ENCODE measurements around the gene ZNF619.

DNA sequence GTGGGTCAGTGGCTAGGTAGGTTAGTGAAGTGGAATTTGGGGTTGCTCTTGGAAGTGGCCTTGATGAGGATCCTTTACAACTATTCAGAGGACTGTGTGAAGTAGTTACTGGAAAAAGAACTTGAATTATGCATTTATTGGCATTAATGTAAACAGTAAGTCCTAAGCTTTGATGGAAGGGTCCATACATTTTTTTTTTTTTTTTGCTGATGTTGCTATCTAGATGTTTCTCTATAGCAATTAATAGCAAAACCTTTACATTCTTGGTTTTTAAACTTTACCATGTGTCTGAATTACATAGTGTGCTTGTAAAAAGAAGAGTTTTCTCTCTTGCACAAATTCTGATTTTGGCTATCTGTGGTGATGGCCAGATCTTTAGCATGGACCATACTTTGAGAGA, 57.4 kb downstream of the ZNF619 start:
- TF ChIP-seq, protein P1, sequence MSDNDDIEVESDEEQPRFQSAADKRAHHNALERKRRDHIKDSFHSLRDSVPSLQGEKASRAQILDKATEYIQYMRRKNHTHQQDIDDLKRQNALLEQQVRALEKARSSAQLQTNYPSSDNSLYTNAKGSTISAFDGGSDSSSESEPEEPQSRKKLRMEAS (IDR thresholded peaks at IDR 0.05) = no peak
- TF ChIP-seq TAF1 (conservative IDR thresholded peaks at IDR 0.05) (no peak), GABPA (IDR thresholded peaks at IDR 0.05 in 1 of 2, conservative IDR thresholded peaks at IDR 0.05 in 1 of 2) (no peak), JUND (IDR thresholded peaks at IDR 0.05) (no peak), RAD21 (IDR thresholded peaks at IDR 0.05) (no peak), YY1 (IDR thresholded peaks at IDR 0.05) (no peak), FOXA1 (IDR thresholded peaks at IDR 0.05) (no peak), RXRA (IDR thresholded peaks at IDR 0.05) (no peak)
- TF ChIP-seq, protein P2, sequence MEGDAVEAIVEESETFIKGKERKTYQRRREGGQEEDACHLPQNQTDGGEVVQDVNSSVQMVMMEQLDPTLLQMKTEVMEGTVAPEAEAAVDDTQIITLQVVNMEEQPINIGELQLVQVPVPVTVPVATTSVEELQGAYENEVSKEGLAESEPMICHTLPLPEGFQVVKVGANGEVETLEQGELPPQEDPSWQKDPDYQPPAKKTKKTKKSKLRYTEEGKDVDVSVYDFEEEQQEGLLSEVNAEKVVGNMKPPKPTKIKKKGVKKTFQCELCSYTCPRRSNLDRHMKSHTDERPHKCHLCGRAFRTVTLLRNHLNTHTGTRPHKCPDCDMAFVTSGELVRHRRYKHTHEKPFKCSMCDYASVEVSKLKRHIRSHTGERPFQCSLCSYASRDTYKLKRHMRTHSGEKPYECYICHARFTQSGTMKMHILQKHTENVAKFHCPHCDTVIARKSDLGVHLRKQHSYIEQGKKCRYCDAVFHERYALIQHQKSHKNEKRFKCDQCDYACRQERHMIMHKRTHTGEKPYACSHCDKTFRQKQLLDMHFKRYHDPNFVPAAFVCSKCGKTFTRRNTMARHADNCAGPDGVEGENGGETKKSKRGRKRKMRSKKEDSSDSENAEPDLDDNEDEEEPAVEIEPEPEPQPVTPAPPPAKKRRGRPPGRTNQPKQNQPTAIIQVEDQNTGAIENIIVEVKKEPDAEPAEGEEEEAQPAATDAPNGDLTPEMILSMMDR (IDR thresholded peaks at IDR 0.05; ENCODE audit: low read depth, low read length, missing input control) = no peak
- TF ChIP-seq, protein P3, sequence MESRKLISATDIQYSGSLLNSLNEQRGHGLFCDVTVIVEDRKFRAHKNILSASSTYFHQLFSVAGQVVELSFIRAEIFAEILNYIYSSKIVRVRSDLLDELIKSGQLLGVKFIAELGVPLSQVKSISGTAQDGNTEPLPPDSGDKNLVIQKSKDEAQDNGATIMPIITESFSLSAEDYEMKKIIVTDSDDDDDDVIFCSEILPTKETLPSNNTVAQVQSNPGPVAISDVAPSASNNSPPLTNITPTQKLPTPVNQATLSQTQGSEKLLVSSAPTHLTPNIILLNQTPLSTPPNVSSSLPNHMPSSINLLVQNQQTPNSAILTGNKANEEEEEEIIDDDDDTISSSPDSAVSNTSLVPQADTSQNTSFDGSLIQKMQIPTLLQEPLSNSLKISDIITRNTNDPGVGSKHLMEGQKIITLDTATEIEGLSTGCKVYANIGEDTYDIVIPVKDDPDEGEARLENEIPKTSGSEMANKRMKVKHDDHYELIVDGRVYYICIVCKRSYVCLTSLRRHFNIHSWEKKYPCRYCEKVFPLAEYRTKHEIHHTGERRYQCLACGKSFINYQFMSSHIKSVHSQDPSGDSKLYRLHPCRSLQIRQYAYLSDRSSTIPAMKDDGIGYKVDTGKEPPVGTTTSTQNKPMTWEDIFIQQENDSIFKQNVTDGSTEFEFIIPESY (IDR thresholded peaks at IDR 0.05) = no peak
- TF ChIP-seq, protein P4, sequence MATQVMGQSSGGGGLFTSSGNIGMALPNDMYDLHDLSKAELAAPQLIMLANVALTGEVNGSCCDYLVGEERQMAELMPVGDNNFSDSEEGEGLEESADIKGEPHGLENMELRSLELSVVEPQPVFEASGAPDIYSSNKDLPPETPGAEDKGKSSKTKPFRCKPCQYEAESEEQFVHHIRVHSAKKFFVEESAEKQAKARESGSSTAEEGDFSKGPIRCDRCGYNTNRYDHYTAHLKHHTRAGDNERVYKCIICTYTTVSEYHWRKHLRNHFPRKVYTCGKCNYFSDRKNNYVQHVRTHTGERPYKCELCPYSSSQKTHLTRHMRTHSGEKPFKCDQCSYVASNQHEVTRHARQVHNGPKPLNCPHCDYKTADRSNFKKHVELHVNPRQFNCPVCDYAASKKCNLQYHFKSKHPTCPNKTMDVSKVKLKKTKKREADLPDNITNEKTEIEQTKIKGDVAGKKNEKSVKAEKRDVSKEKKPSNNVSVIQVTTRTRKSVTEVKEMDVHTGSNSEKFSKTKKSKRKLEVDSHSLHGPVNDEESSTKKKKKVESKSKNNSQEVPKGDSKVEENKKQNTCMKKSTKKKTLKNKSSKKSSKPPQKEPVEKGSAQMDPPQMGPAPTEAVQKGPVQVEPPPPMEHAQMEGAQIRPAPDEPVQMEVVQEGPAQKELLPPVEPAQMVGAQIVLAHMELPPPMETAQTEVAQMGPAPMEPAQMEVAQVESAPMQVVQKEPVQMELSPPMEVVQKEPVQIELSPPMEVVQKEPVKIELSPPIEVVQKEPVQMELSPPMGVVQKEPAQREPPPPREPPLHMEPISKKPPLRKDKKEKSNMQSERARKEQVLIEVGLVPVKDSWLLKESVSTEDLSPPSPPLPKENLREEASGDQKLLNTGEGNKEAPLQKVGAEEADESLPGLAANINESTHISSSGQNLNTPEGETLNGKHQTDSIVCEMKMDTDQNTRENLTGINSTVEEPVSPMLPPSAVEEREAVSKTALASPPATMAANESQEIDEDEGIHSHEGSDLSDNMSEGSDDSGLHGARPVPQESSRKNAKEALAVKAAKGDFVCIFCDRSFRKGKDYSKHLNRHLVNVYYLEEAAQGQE (IDR thresholded peaks at IDR 0.05) = no peak
- TF ChIP-seq, protein P5, sequence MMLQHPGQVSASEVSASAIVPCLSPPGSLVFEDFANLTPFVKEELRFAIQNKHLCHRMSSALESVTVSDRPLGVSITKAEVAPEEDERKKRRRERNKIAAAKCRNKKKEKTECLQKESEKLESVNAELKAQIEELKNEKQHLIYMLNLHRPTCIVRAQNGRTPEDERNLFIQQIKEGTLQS (IDR thresholded peaks at IDR 0.05) = no peak
